RPMI8226 (cell line): ENCODE measurements around the gene NFIL3.
"Not testable (repeated sequence)": the region's sequence is repeated elsewhere in the genome, so short reads cannot be mapped to it uniquely, and the experiment has no call there.

Experiments
- DNase-seq: peaks from one replicate; pipeline ENCODE4 v3.0.0-alpha.2; 2015

Gene NFIL3

GRCh38 chr9:91393826-91394225, 29.8 kb downstream of the NFIL3 start:
- no peak for DNase-seq

DNA sequence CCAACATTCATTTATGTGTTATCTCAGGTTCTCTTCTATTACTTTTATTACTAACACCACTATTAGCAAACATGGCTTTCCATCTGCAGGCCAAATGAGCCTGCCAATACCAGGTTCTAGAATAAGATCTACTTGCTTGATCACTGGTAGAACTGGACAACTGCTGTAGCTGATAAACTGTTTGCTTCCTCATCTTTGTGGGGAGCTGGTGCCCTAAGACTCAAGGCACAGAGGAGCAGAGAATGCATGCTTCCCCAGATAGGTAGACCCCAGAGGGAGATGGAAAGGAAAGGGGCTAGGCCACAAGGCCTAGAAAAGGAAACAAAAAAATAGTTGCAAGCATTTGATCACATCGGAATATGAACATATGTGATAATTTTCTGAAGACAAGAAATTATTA, 31.2 kb downstream of the NFIL3 start:
- DNase-seq: no peak

DNA sequence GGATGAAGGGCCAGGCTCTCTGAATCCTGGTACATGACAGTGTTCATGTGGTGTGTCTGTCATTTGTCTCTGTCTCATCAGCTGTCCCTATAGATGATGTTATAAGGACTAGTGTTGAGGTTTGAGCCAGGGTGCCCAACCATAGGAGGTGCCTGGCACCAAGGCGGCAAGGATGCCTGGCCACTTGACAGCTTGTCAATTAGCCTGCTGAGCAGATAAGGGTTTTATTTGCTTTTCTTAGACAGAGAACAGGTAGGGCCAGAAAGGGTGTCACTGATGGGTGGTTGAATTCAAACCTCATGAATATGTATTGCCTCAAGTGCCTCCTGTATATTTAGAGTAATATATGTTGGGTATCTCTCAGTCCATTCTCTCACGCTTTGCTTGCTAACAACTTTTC, 31.8 kb downstream of the NFIL3 start:
- DNase-seq: no peak

DNA sequence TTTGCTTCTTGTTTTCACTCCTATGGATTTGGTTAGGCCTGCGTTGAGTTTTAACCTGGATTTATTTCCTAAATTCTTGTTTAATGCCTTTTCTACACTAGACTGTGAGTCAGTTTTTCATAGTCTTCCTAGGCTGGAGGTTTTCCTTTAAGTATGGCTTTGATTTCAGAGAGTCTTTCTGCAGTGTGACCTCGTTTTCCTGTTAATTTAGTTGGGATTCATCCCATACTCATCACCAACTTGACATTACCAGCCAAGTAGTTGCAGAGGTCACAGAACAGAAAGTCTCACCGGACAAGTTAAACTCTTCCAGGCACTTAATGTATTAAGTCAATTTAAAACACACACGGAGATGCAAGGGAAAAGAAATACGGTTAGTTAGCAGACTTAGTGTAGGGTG, 32.2 kb downstream of the NFIL3 start:
- no peak for DNase-seq

- not testable (repeated sequence) for DNase-seq
Measured at GRCh38 chr9:91389686-91390085, 33.9 kb downstream of the NFIL3 start.

DNA sequence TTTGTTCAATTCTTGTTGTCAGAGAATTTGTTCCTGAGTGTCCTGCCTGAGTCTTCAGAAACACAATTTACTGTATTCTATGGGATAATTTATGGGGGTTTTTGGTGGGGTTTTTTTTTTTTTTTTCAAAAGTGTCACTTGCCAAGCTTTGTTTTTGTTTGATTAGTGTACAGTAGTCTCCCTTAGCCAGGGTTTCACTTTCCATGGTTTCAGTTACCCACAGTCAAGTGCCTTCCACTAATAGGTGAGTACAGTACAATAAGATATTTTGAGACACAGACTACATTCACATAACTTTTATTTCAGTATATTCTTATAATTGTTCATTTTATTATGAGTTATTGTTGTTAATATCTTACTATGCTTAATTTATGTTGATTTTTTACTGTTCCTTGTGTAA, 36.9 kb downstream of the NFIL3 start:
- no peak for DNase-seq

DNA sequence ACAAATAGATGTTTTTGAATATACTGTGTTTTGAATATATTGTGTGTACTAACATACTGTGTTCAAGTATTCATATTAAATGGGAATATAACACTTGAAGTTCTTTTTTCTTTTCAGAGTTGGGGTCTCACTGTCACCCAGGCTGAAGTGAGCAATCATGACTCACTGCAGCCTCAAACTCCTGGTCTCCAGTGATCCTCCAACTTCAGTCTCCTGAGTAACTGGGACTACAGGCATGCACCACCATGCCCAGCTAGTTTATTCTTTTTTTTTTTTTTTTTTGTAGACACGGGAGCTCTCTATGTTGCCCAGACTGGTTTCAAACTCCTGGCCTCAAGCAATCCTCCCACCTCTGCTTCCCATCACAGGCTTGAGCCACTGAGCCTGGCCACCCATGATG, 38.7 kb downstream of the NFIL3 start:
- DNase-seq: no peak

- no peak for DNase-seq
Measured at GRCh38 chr9:91383577-91383976, 40.1 kb downstream of the NFIL3 start.

GRCh38 chr9:91382298-91382697, 41.3 kb downstream of the NFIL3 start:
- DNase-seq: no peak

DNA sequence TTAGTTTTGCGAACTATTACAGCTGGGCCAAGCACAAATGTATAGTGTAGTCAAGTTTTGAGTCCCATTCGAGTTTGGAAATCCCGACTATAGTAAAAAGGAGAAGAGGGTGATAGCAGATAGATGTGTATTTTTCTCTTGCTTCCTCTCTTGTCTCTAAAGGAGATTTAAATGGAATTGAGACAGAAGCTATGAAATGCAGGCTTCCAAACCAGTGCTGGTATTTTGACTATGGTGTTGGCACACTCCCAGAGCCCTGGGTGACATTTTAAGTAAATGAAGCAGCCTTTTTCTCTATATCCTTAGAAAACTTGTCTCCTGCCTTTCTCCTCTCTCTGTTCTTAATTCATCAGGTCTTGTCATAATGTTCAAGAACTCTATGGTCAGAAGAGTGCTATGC, 44.2 kb downstream of the NFIL3 start:
- no peak for DNase-seq

DNA sequence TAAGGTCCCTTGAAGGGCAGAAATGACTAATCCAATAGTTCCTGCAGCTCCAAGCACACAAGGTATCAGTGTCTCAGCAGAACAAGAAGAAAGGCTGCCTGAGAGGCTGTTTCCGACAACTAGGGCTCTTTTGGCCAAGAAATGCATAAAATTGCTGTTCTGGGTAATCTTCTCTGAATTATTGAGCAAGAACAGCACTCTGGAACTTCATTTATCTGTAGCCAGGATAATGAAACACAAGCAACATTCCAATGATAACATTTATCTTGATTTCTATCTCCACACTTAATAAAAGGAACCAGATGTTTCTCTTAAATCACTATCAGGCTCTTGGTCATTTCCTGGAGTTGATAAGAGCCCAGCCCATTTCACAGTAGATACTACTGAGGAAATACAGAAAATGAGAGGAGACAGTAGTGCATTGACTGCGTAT, 44.9 kb downstream of the NFIL3 start:
- DNase-seq: no peak

- not testable (repeated sequence) for DNase-seq
Measured at GRCh38 chr9:91378054-91378453, 45.6 kb downstream of the NFIL3 start.

DNA sequence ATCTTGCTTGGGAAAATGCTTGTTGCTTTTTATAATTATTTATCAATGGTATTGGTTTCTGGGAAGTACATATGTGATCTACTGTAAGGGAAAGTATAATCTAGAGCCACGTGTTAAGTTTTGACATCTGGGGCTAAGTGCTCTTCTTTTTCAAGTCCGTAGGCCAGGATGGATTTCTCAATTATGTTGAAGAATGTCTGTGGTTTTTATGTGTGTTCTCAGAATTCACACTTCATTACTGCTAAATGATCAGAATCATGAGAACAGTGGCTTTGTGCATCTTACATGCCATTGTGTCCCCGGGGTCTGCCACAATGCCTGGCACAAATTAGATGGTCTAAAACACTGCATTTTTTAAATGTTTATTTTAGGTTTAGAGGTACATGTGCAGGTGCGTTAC, 47.4 kb downstream of the NFIL3 start:
- DNase-seq: no peak

GRCh38 chr9:91374939-91375338, 48.7 kb downstream of the NFIL3 start:
- no peak for DNase-seq

- peak; percentile 6 for DNase-seq
Measured at GRCh38 chr9:91371894-91372293, 51.7 kb downstream of the NFIL3 start.

DNA sequence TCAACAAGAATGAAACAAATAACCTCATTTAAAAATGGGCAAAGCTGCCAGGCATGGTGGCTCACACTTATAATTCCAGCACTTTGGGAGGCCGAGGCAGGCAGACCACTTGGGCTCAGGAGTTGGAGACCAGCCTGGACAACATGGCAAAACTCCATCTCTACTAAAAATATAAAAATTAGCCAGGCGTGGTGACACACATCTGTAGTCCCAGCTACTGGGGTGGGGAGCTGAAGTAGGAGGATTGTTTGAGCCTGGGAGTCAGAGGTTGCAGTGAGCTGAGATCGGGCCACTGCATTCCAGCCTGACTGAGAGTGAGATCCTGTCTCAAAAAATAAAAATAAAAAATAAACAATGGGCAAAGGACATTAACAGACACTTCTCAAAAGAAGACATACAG, 53.6 kb downstream of the NFIL3 start:
- not testable (repeated sequence) for DNase-seq

- no peak for DNase-seq
Measured at GRCh38 chr9:91364702-91365101, 58.9 kb downstream of the NFIL3 start.

GRCh38 chr9:91364005-91364404, 59.6 kb downstream of the NFIL3 start:
- no peak for DNase-seq

- no peak for DNase-seq
Measured at GRCh38 chr9:91362051-91362611, 61.5 kb downstream of the NFIL3 start.

- DNase-seq: peak; percentile 89
Measured at GRCh38 chr9:91361291-91362050, 62.2 kb downstream of the NFIL3 start, which contains the start of gene AUH. AUH (minus strand) TSS chr9:91361918; CDS start chr9:91361889, 29 bp downstream.

DNA sequence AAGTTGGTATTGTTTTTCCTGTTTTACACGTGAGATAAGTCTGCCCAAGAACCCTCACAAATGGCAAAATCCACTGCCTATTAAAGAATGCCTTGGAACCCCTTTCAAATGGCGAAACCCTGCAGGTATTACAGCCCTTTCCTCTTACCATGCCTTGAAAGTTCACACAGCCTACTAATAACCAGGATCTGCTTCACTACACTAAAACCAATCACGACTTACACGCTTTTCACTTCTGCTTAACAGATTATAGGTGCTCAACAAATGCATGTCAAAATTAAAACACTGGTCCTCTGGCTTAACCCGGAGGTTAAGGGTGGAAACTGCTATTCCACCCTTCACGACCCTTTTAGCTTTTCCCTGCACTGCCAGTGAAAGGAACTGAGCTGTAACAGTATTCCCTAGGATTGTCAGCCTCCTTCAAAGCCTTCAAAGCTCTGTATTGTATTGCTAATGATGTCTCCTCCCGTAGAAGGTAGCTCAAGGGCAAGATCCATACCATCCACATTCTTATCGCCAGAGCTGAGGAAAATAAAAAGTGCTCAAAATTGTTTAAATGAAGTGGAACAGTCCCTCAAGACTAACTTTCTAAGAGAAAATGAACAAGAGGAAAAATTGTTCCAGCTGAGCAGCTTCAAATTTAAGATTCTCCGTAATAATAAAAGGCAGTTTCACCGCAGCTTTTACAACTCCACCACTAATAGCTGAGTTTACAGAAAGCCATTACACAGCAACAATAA, 62.9 kb downstream of the NFIL3 start:
- no peak for DNase-seq

DNA sequence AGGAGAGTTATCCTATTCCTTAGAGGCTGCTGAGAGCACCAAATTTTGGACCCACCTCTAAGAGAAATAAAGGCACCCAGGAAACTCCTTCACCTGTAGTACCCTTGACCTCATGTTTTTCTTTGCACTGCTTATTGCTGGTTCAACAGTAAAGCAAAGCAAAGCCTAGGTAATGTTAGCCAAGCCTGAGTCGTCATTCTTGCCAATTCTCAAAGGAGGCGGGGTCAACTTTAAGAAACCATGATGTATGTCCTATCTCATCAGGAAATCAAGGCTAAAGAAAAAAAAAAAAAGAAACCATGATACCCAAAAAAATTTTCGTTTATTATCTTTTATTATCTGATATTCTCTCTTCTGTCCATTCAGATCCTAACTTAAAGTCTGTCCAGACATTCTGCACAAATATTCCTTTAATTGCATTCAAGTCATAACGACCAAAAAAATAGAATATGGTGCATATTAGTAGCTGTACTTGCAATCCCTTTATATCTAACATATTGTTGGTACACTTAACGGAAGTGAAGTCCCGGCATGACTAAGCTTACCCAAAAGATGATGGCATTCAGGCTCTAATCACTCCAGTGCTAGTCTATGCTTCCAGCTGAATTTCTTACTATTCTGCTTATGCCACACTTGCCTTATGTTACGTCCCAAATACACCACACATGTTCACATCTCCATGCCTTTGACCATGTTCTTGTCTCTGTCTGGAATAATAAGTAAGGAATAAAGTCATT, 63.7 kb downstream of the NFIL3 start:
- peak; percentile 35 for DNase-seq

- DNase-seq: no peak
Measured at GRCh38 chr9:91359083-91359482, 64.5 kb downstream of the NFIL3 start.
